Caco-2 (cell line): Measurements from ENCODE around the gene PPP1R18. TPM values are rescaled to one million over a fixed set of nuclear protein-coding genes. Genes with fewer than 3 reads are reported as not detected.
A peak's percentile ranks its signal among the peaks of the same experiment; 100 is the strongest.
"Not testable (repeated sequence)": the region's sequence is repeated elsewhere in the genome, so short reads cannot be mapped to it uniquely, and the experiment has no call there.

Experiments used
- BruUV-seq: library from RNA; stranded (reverse); fragments of 400-500 nt; replicated peaks from 2 replicates; lab custom pipeline; 2021; lab: Mats Ljungman, UMichigan
- CTCF ChIA-PET: fragments of 300-600 bp; sonication (Branson Sonifier 250); formaldehyde crosslinking; loops from one replicate; lab custom pipeline; 2022; ENCODE audit warnings: antibody characterized with exemption; lab: Charles Lee
- POLR2A ChIA-PET: fragments of 300-600 bp; sonication (Branson Sonifier 250); formaldehyde crosslinking; loops from one replicate; lab custom pipeline; 2022; ENCODE audit warnings: antibody characterized with exemption; lab: Charles Lee
- DNase-seq, 2 experiments: peaks; one replicate each; pipeline versions ENCODE4 v3.0.0 to v3.0.0-alpha.2; 2020 to 2022
- H3K27me3 ChIP-seq: replicated peaks from 2 replicates; pipeline ENCODE4 v1.6.0; 2011; ENCODE audit warnings: low read length; ENCODE audit not compliant: control insufficient read depth, insufficient read depth
- H3K36me3 ChIP-seq: 2 replicates; pipeline ENCODE4 v1.5.1; 2011; ENCODE audit warnings: low read length; ENCODE audit not compliant: control insufficient read depth, insufficient read depth
- H3K4me1 ChIP-seq: fragments of 250-450 bp; sonication (Bioruptor Pico); 2 replicates; pipeline ENCODE4 v1.5.1; 2020; ENCODE audit warnings: mild to moderate bottlenecking
- H3K4me3 ChIP-seq: 2 replicates; pipeline ENCODE4 v1.5.1; 2011; ENCODE audit warnings: low read depth, mild to moderate bottlenecking, control low read depth, low read length
- H3K9me3 ChIP-seq: fragments of 250-450 bp; sonication (Bioruptor Pico); 2 replicates; pipeline ENCODE4 v1.5.1; 2020; ENCODE audit warnings: mild to moderate bottlenecking, moderate library complexity
- H3K27ac Mint-ChIP-seq: one replicate; pipeline ENCODE4 v1.8.0; 2022; ENCODE audit warnings: mixed read lengths; ENCODE audit not compliant: unreplicated experiment
- H3K27me3 Mint-ChIP-seq: one replicate; pipeline ENCODE4 v1.8.0; 2022; ENCODE audit warnings: mixed read lengths; ENCODE audit not compliant: insufficient read depth, unreplicated experiment
- H3K36me3 Mint-ChIP-seq: one replicate; pipeline ENCODE4 v1.8.0; 2022; ENCODE audit warnings: mild to moderate bottlenecking, mixed read lengths; ENCODE audit not compliant: insufficient read depth, unreplicated experiment
- H3K4me1 Mint-ChIP-seq: one replicate; pipeline ENCODE4 v1.8.0; 2022; ENCODE audit warnings: low read depth, mixed read lengths; ENCODE audit not compliant: unreplicated experiment
- H3K4me3 Mint-ChIP-seq: one replicate; pipeline ENCODE4 v1.8.0; 2022; ENCODE audit warnings: mild to moderate bottlenecking, moderate library complexity, mixed read lengths; ENCODE audit not compliant: unreplicated experiment
- H3K9me3 Mint-ChIP-seq: one replicate; pipeline ENCODE4 v1.8.0; 2022; ENCODE audit warnings: mixed read lengths; ENCODE audit not compliant: unreplicated experiment
- intact Hi-C: fragments of 100-400 bp; cut with micrococcal nuclease; formaldehyde crosslinking; loops from one replicate; pipeline ENCODE4 v1.10.0; 2022; ENCODE audit not compliant: unreplicated experiment
- total RNA-seq: library from RNA; stranded (reverse); gene quantifications from 2 replicates; pipeline ENCODE4 v1.2.3, GENCODE V29; 2022
- TF ChIP-seq, protein P1 (sequence below), 2 experiments: fragments of 200-600 bp in 1 of 2; IDR thresholded peaks; 1 replicate in 1 of 2; 2 replicates in 1 of 2; pipeline versions ENCODE4 v1.5.1 to v1.8.0; 2011 to 2022; ENCODE audit warnings: antibody characterized with exemption in 1 of 2, control low read depth in 1 of 2, inconsistent platforms in 1 of 2, low read depth in 1 of 2, low read length in 1 of 2, mild to moderate bottlenecking in 1 of 2, moderate library complexity in 1 of 2; ENCODE audit not compliant: insufficient read depth in 1 of 2, severe bottlenecking in 1 of 2, unreplicated experiment in 1 of 2

Gene PPP1R18
- total RNA-seq, 1 experiment from 2014 or later, result 6.6 TPM

- Histone ChIP-seq H3K27me3 (no peaks in the 10 kb centered on the region), H3K4me3 (no peak overlapping the region), H3K4me1 (peaks cover 6% of the 10 kb centered on the region), H3K36me3 (no peaks in the 10 kb centered on the region), H3K9me3 (no peaks in the 10 kb centered on the region)
- Mint-ChIP-seq H3K27me3 (no peaks in the 10 kb centered on the region), H3K27ac (no peak overlapping the region), H3K9me3 (no peaks in the 10 kb centered on the region), H3K4me3 (no peak overlapping the region), H3K4me1 (peaks cover 5% of the 10 kb centered on the region), H3K36me3 (peaks cover 48% of the 10 kb centered on the region)
- TSS peak; percentile 17 for BruUV-seq
- CTCF ChIA-PET, result no interaction called here
- TF ChIP-seq, protein P1, sequence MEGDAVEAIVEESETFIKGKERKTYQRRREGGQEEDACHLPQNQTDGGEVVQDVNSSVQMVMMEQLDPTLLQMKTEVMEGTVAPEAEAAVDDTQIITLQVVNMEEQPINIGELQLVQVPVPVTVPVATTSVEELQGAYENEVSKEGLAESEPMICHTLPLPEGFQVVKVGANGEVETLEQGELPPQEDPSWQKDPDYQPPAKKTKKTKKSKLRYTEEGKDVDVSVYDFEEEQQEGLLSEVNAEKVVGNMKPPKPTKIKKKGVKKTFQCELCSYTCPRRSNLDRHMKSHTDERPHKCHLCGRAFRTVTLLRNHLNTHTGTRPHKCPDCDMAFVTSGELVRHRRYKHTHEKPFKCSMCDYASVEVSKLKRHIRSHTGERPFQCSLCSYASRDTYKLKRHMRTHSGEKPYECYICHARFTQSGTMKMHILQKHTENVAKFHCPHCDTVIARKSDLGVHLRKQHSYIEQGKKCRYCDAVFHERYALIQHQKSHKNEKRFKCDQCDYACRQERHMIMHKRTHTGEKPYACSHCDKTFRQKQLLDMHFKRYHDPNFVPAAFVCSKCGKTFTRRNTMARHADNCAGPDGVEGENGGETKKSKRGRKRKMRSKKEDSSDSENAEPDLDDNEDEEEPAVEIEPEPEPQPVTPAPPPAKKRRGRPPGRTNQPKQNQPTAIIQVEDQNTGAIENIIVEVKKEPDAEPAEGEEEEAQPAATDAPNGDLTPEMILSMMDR (IDR thresholded peaks at IDR 0.05; ENCODE audit: insufficient read depth in 1 of 2, low read depth in 1 of 2, low read length in 1 of 2, severe bottlenecking in 1 of 2, unreplicated experiment in 1 of 2), result peak in 1 of 2 experiments; percentile 22
- intact Hi-C loops, result loop anchor here (5.0 kb wide), 1 partner anchor 189 kb away; no protein-coding TSS in a partner anchor
- POLR2A ChIA-PET, result no interaction called here
- no peak for DNase-seq
These were observed 15.5 kb downstream of the PPP1R18 start for GRCh38 chr6:30670760-30671527.

GRCh38 chr6:30666300-30666699, 20.1 kb downstream of the PPP1R18 start:
- peaks cover 76% of the 10 kb centered on the region for H3K36me3 Mint-ChIP-seq
- BruUV-seq, H3K4me1 Mint-ChIP-seq, H3K36me3 ChIP-seq, H3K9me3 ChIP-seq, H3K9me3 Mint-ChIP-seq, H3K27ac Mint-ChIP-seq, H3K27me3 ChIP-seq, H3K27me3 Mint-ChIP-seq, H3K4me1 ChIP-seq, POLR2A ChIA-PET, DNase-seq, CTCF ChIA-PET, intact Hi-C loops, H3K4me3 ChIP-seq, H3K4me3 Mint-ChIP-seq: not testable (repeated sequence)

GRCh38 chr6:30664994-30665767, 21.3 kb downstream of the PPP1R18 start:
- BruUV-seq, result TSS peak; percentile 34
- no peaks in the 10 kb centered on the region for H3K4me1 ChIP-seq
- POLR2A ChIA-PET, result interaction anchor here (1.0 kb wide), 1 partner anchor 19 kb away, joined by 3 read pairs; no protein-coding TSS in a partner anchor
- H3K36me3 ChIP-seq, result no peaks in the 10 kb centered on the region; the same call in 1 of the 2 replicates
- DNase-seq, result no peak
- no peaks in the 10 kb centered on the region for H3K27me3 ChIP-seq
- H3K36me3 Mint-ChIP-seq, result peaks cover 71% of the 10 kb centered on the region
- no peaks in the 10 kb centered on the region for H3K9me3 ChIP-seq
- H3K27ac Mint-ChIP-seq, result no peak overlapping the region
- no peak overlapping the region for H3K4me3 Mint-ChIP-seq
- CTCF ChIA-PET, result interaction anchor here (0.6 kb wide), 1 partner anchor 65 kb away, joined by 3 read pairs; no protein-coding TSS in a partner anchor
- no peaks in the 10 kb centered on the region for H3K9me3 Mint-ChIP-seq
- H3K27me3 Mint-ChIP-seq, result no peaks in the 10 kb centered on the region
- no peak overlapping the region for H3K4me3 ChIP-seq
- TF ChIP-seq, protein P1 (IDR thresholded peaks at IDR 0.05; ENCODE audit: insufficient read depth in 1 of 2, low read depth in 1 of 2, low read length in 1 of 2, severe bottlenecking in 1 of 2, unreplicated experiment in 1 of 2), result no peak
- intact Hi-C loops, result no loop called here
- H3K4me1 Mint-ChIP-seq, result peaks cover 2% of the 10 kb centered on the region

GRCh38 chr6:30657922-30658321, 28.5 kb downstream of the PPP1R18 start:
- DNase-seq, H3K27me3 Mint-ChIP-seq, BruUV-seq, POLR2A ChIA-PET, H3K27ac Mint-ChIP-seq, H3K9me3 ChIP-seq, H3K4me1 Mint-ChIP-seq, H3K4me1 ChIP-seq, H3K4me3 Mint-ChIP-seq, H3K27me3 ChIP-seq, H3K36me3 ChIP-seq, intact Hi-C loops, H3K9me3 Mint-ChIP-seq, H3K4me3 ChIP-seq, CTCF ChIA-PET: not testable (repeated sequence)
- peaks cover 69% of the 10 kb centered on the region for H3K36me3 Mint-ChIP-seq
